ENCODE measurements around the gene OLAH.

Gene OLAH

GRCh38 chr10:15112657-15113056, 68.9 kb downstream of the OLAH start:
- no peak overlapping the region for H3K4me3 ChIP-seq (ENCODE audit: low read depth, low read length)
- no peak for TF ChIP-seq CTCF (IDR thresholded peaks at IDR 0.05; ENCODE audit: insufficient read depth, low read depth, low read length, missing control alignments)
- no peak for DNase-seq (ENCODE audit: low read depth)

DNA sequence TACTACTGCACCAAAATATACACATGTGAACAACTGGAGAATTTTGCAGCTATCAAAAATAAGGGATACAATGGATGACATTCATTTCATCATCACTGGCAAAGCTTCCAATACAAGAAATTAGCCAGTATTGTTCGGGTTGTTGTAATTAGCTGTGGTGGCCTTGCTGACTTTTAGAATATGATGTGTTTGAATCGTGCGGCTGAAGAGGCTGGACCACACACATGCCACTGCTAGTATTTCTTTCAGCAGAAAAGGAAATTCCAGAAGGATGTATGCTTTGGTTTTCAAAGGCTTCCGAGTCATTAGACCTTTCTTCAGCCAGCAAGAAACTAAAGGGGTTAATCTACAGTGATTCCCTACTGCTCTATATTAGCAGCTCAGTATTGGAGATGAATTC, 70.0 kb downstream of the OLAH start:
- H3K4me3 ChIP-seq (ENCODE audit: low read depth, low read length), result no peak overlapping the region
- DNase-seq (ENCODE audit: low read depth), result no peak
- TF ChIP-seq CTCF (IDR thresholded peaks at IDR 0.05; ENCODE audit: insufficient read depth, low read depth, low read length, missing control alignments), result no peak

DNA sequence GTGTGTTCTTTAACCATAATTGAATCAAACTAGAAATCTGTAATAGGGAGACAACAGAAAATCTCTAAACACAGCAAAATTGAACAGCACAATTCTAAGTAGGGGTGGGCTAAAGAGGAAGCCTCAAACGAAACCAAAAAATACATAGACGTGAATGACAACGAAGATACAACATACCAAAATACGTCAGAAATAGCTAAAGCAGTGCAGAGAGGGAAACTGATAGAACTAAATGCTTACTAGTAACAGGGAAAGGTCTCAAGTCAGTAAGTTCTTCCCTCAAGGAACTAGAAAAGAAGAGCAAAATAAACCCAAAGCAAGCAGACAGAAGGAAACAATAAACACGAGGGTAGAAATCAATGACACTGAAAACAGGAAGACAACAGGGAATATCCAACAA, 72.5 kb downstream of the OLAH start:
- no peak for TF ChIP-seq CTCF (IDR thresholded peaks at IDR 0.05; ENCODE audit: insufficient read depth, low read depth, low read length, missing control alignments)
- no peak for DNase-seq (ENCODE audit: low read depth)
- no peak overlapping the region for H3K4me3 ChIP-seq (ENCODE audit: low read depth, low read length)

DNA sequence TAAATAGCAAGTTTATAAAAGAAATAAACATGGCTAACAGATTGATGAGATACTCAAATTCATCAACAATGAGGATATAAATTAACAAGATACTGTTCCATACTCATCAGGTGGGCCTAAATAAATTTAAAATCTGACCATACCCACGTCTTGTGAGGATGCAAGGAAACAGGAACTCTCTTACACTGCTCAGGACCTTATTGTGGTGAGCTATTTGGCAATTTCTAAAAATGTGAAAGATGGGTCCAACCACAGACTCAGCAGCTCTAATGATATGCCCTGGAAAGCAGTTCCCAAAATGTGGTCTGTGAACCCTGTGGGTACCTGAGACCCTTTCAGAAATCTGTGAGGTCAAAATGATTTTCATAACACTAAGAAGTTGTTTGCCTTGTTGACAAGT, 74.9 kb downstream of the OLAH start:
- H3K4me3 ChIP-seq (ENCODE audit: low read depth, low read length), result no peak overlapping the region
- DNase-seq (ENCODE audit: low read depth), result peak; percentile 33
- TF ChIP-seq CTCF (IDR thresholded peaks at IDR 0.05; ENCODE audit: insufficient read depth, low read depth, low read length, missing control alignments), result no peak

DNA sequence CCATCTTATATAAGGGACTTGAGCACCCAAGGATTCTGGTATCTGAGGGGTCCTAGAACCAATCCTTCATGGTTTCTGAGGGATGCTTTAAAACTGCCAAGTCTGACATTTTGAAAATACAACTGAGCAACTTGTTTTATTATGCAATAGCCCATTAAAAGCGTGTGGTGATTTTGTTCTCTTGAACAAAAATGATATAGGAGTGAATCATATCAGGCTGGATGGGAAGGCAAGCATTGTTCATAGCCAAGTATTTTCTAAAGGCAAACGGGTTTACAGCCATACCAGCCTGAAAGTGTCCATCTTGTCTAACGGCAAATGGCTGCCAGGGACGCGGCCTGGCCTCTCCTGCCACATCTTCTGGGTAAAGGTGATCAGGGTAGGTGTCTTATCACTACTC, 76.8 kb downstream of the OLAH start:
- no peak for TF ChIP-seq CTCF (IDR thresholded peaks at IDR 0.05; ENCODE audit: insufficient read depth, low read depth, low read length, missing control alignments)
- H3K4me3 ChIP-seq (ENCODE audit: low read depth, low read length), result no peak overlapping the region
- no peak for DNase-seq (ENCODE audit: low read depth)

GRCh38 chr10:15121707-15122106, 78.0 kb downstream of the OLAH start:
- no peak for DNase-seq (ENCODE audit: low read depth)
- H3K4me3 ChIP-seq (ENCODE audit: low read depth, low read length), result no peak overlapping the region
- no peak for TF ChIP-seq CTCF (IDR thresholded peaks at IDR 0.05; ENCODE audit: insufficient read depth, low read depth, low read length, missing control alignments)

DNA sequence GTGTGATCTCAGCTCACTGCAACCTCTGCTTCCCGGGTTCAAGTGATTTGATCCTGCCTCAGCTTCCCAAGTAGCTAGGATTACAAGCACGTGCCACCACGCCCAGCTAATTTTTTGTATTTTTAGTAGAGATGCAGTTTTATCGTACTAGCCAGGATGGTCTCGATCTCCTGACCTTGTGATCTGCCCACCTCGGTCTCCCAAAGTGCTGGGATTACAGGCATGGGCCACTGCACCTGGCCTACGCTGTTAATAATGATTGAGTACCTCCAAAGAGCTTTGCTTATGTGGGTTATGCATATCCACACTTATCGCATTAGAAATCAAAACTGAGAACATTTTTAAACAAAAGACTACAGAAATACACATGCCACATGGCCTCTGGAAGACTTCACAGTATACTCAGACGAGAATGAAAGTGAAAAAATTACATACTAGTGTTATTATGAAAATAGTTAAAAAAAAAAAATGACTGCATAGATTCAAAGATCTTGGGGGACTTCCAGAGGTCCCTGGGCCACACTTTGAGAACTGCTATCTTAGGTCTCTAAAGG, 78.8 kb downstream of the OLAH start:
- DNase-seq (ENCODE audit: low read depth), result peak; percentile 86
- no peak for TF ChIP-seq CTCF (IDR thresholded peaks at IDR 0.05; ENCODE audit: insufficient read depth, low read depth, low read length, missing control alignments)
- H3K4me3 ChIP-seq (ENCODE audit: low read depth, low read length), result peak overlapping the region; percentile 30
